Measurements from ENCODE around the gene ZFPM1.

Gene ZFPM1

GRCh38 chr16:88578446-88579313 lies 125.6 kb downstream of the ZFPM1 start:
- no peak for DNase-seq

GRCh38 chr16:88580371-88580770 lies 127.3 kb downstream of the ZFPM1 start:
- no peak for DNase-seq

- no peak for DNase-seq
Measured at GRCh38 chr16:88581033-88581432, 128.0 kb downstream of the ZFPM1 start.

- DNase-seq, result no peak
Measured at GRCh38 chr16:88582912-88583575, 130.0 kb downstream of the ZFPM1 start.

- no peak for DNase-seq
Measured at GRCh38 chr16:88584676-88585075, 131.6 kb downstream of the ZFPM1 start.

GRCh38 chr16:88585269-88585668 lies 132.2 kb downstream of the ZFPM1 start:
- DNase-seq, result no peak

- DNase-seq, result no peak
Measured at GRCh38 chr16:88585927-88586581, 133.0 kb downstream of the ZFPM1 start.

Data from activated effector memory CD4-positive, alpha-beta T cell treated with Interleukin-2 at 50 U/mL for 16 hours (primary cell).